Fibroblast of mammary gland (primary cell): ENCODE measurements around the gene TTC28.
A peak's percentile ranks its signal among the peaks of the same experiment; 100 is the strongest.

Source experiments
- DNase-seq: peaks from one replicate; pipeline ENCODE4 v3.0.0-alpha.2; 2010; ENCODE audit warnings: low read depth
- H3K4me3 ChIP-seq: 2 replicates; pipeline ENCODE4 v1.5.1; 2011; ENCODE audit warnings: low read depth, mild to moderate bottlenecking, low read length, moderate library complexity; ENCODE audit not compliant: control insufficient read depth
- TF ChIP-seq, protein P1 (sequence below): conservative IDR thresholded peaks from 2 replicates; pipeline ENCODE4 v1.5.1; 2011; ENCODE audit warnings: low read depth, low read length, inconsistent platforms; ENCODE audit not compliant: control insufficient read depth, insufficient read depth

TTC28 gene

GRCh38 chr22:28637225-28637624 lies 42.4 kb downstream of the TTC28 start:
- no peak overlapping the region for H3K4me3 ChIP-seq
- TF ChIP-seq, protein P1, sequence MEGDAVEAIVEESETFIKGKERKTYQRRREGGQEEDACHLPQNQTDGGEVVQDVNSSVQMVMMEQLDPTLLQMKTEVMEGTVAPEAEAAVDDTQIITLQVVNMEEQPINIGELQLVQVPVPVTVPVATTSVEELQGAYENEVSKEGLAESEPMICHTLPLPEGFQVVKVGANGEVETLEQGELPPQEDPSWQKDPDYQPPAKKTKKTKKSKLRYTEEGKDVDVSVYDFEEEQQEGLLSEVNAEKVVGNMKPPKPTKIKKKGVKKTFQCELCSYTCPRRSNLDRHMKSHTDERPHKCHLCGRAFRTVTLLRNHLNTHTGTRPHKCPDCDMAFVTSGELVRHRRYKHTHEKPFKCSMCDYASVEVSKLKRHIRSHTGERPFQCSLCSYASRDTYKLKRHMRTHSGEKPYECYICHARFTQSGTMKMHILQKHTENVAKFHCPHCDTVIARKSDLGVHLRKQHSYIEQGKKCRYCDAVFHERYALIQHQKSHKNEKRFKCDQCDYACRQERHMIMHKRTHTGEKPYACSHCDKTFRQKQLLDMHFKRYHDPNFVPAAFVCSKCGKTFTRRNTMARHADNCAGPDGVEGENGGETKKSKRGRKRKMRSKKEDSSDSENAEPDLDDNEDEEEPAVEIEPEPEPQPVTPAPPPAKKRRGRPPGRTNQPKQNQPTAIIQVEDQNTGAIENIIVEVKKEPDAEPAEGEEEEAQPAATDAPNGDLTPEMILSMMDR = no peak
- no peak for DNase-seq

GRCh38 chr22:28630177-28630574 lies 49.5 kb downstream of the TTC28 start:
- no peak for DNase-seq
- no peak overlapping the region for H3K4me3 ChIP-seq
- TF ChIP-seq, protein P1 = no peak

DNA sequence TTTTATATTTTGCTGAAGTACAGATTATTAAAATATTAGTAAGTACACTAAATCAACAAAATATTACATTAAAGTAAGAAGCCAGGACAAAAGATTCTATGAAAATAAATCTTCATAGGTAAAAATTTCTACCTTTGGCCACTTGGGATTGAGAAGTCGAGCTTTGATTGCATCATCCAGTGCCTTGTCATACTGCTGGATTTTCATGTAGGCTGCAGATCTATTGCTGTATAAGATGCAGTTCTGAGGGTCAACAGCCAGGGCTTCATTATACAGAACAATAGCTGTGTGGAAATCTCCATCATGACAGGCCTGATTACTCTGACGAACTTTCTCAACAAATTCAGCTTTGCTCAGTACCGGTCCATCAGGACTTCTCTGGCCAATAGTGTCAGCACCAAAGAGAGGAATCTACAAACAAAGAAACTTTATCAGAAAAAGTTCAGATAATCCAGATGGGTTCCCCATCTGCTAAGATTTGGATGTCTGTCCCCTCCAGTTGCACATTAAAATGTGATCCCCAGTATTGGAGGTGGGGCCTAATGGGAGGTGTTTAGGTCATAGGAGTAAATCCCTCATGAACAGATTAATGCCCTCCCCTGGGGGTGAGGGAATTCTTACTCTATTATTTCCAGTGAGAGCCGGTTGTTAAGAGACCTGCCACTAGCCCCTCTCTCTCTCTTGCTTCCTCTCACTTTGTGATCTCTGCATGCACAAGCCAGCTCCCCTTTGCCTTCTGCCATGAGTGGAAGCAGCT lies 50.0 kb downstream of the TTC28 start:
- TF ChIP-seq, protein P1 = no peak
- DNase-seq = peak; percentile 23
- H3K4me3 ChIP-seq = no peak overlapping the region

GRCh38 chr22:28628766-28629165 lies 50.9 kb downstream of the TTC28 start:
- TF ChIP-seq, protein P1 = no peak
- DNase-seq = no peak
- H3K4me3 ChIP-seq = no peak overlapping the region

- no peak overlapping the region for H3K4me3 ChIP-seq
These were observed 51.8 kb downstream of the TTC28 start for GRCh38 chr22:28627791-28628190.

DNA sequence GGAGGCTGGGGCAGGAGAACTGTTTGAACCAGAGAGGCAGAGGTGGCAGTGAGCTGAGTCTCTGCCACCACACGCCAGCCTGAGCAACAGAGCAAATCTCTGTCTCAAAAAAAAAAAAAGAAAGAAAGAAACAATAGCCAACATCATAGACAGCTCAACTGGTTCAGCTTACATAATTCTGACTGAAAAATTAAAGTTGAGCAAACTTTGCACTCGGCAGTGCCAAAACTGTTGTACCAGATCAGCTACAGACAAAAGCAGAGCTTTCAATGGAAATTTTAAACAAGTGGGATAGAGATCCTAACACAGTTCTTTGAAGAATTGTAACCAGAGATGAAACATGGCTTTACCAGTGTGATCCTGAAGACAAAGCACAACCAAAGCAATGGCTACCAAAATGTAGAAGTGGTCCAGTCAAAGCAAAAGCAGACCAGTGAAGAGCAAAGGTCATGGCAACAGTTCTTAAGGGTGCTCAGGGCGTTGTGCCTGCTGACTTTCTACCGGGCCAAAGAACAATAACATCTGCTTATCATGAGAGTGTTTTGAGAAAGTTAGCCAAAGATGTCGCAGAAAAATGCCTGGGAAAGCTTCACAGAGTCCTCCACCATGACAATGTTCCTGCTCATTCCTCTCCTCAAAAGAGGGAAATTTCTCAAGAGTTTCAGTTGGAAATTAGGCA lies 59.3 kb downstream of the TTC28 start:
- H3K4me3 ChIP-seq = no peak overlapping the region
- no peak for DNase-seq
- TF ChIP-seq, protein P1 = no peak

More at GRCh38 chr22:28627791-28628190, 51.8 kb downstream of the TTC28 start:
- DNase-seq = no peak
- TF ChIP-seq, protein P1 = no peak
